Gastroesophageal sphincter (tissue), 4 donors: ENCODE measurements around the gene TPX2. TPM values are rescaled to one million over a fixed set of nuclear protein-coding genes. Genes with fewer than 3 reads are reported as not detected.
A peak's percentile ranks its signal among the peaks of the same experiment; 100 is the strongest.

Experiments used
- ATAC-seq: fragments of 150-250 bp; one replicate; pipeline ENCODE4 v1.9.1; 2016; ENCODE audit warnings: mild to moderate bottlenecking, moderate library complexity
- H3K27ac ChIP-seq, 4 donors: fragments of 200-600 bp; sonication (generic) in 3 of 4; 1 replicate in 3 of 4; 2 replicates in 1 of 4; pipeline ENCODE4 v1.5.1; 2016 to 2019
- H3K27me3 ChIP-seq: fragments of 200-600 bp; sonication (generic); one replicate; pipeline ENCODE4 v1.5.1; 2019
- H3K36me3 ChIP-seq, 2 donors: fragments of 200-600 bp; sonication (generic); one replicate each; pipeline ENCODE4 v1.5.1; 2019; ENCODE audit warnings: control low read depth in 1 of 2
- H3K4me1 ChIP-seq, 3 donors: fragments of 200-600 bp; sonication (generic); 1 replicate in 2 of 3; 2 replicates in 1 of 3; pipeline ENCODE4 v1.5.1; 2016 to 2019; ENCODE audit warnings: control low read depth in 2 of 3
- H3K4me3 ChIP-seq, 2 donors: fragments of 200-600 bp; sonication (generic); one replicate each; pipeline ENCODE4 v1.5.1; 2019; ENCODE audit warnings: mild to moderate bottlenecking in 1 of 2, moderate library complexity in 1 of 2
- H3K9me3 ChIP-seq, 3 donors: fragments of 200-600 bp; sonication (generic); one replicate each; pipeline ENCODE4 v1.5.1; 2017 to 2019; ENCODE audit warnings: control low read depth in 2 of 3
- EP300 ChIP-seq: sonication (generic); formaldehyde crosslinking; IDR thresholded peaks from one replicate; pipeline ENCODE4 v1.6.1; 2017; ENCODE audit warnings: antibody characterized with exemption, mild to moderate bottlenecking
- POLR2A ChIP-seq, 2 donors: fragments of 450-650 bp; IDR thresholded peaks; one replicate each; pipeline ENCODE4 v1.6.1; 2017; ENCODE audit warnings: antibody characterized with exemption in 2 of 2, mild to moderate bottlenecking in 2 of 2, moderate library complexity in 1 of 2
- POLR2AphosphoS5 ChIP-seq: sonication (generic); formaldehyde crosslinking; IDR thresholded peaks from one replicate; pipeline ENCODE4 v1.6.1; 2017; ENCODE audit warnings: antibody characterized with exemption
- WGBS, 2 donors: methylation state at CpG; one replicate each; pipeline ENCODE4 v1.1.5; 2018; ENCODE audit warnings: low coverage in 1 of 2; 5-methylcytosine and 5-hydroxymethylcytosine counted together
- total RNA-seq, 4 donors: library from RNA; depleted of rRNA; stranded (reverse); fragments of >200 nt; gene quantifications; one replicate each; pipeline ENCODE4 v1.1.0, GENCODE V29; 2016
- TF ChIP-seq, protein P1 (sequence below), 4 experiments: fragments of 200-600 bp in 2 of 4; fragments of 450-650 bp in 2 of 4; sonication (generic) in 1 of 4; IDR thresholded peaks; one replicate each; pipeline ENCODE4 v1.5.1; 2017 to 2019; ENCODE audit warnings: antibody characterized with exemption in 4 of 4, mild to moderate bottlenecking in 2 of 4, moderate library complexity in 2 of 4

TPX2 gene
- total RNA-seq, 4 donors from 2014 or later: 0.13 to 1.4 (median 0.74) TPM

- peak; percentile 80 for ATAC-seq
- Histone ChIP-seq H3K36me3 (peaks cover 0 to 23% of the 10 kb centered on the region in 2 donors), H3K27ac (peak overlapping the region; percentile 93 to 100 (median 96)), H3K4me1 (peaks cover 36 to 98% (median 75%) of the 10 kb centered on the region in 3 donors), H3K9me3 (no peaks in the 10 kb centered on the region), H3K27me3 (no peaks in the 10 kb centered on the region), H3K4me3 (peak overlapping the region; percentile 31 to 38)
- TF ChIP-seq, protein P1, sequence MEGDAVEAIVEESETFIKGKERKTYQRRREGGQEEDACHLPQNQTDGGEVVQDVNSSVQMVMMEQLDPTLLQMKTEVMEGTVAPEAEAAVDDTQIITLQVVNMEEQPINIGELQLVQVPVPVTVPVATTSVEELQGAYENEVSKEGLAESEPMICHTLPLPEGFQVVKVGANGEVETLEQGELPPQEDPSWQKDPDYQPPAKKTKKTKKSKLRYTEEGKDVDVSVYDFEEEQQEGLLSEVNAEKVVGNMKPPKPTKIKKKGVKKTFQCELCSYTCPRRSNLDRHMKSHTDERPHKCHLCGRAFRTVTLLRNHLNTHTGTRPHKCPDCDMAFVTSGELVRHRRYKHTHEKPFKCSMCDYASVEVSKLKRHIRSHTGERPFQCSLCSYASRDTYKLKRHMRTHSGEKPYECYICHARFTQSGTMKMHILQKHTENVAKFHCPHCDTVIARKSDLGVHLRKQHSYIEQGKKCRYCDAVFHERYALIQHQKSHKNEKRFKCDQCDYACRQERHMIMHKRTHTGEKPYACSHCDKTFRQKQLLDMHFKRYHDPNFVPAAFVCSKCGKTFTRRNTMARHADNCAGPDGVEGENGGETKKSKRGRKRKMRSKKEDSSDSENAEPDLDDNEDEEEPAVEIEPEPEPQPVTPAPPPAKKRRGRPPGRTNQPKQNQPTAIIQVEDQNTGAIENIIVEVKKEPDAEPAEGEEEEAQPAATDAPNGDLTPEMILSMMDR (IDR thresholded peaks at IDR 0.05): peak in 1 of 4 experiments; percentile 9
- TF ChIP-seq POLR2AphosphoS5 (peak; percentile 63), EP300 (no peak)
- 28 to 29% methylated on average over 5 to 9 of the region's 9 CpGs for WGBS, 2 donors
These were observed 25.5 kb upstream of the TPX2 start for GRCh38 chr20:31713312-31714273.

GRCh38 chr20:31715766-31716165, 23.3 kb upstream of the TPX2 start:
- peak overlapping the region; percentile 31 to 99 (median 93) for H3K27ac ChIP-seq
- no peaks in the 10 kb centered on the region for H3K27me3 ChIP-seq
- 50 to 67% methylated on average over 3 of the region's 3 CpGs for WGBS, 2 donors
- no peak overlapping the region for H3K4me3 ChIP-seq
- peaks cover 28 to 100% (median 80%) of the 10 kb centered on the region in 3 donors for H3K4me1 ChIP-seq
- peaks cover 0 to 31% of the 10 kb centered on the region in 2 donors for H3K36me3 ChIP-seq
- TF ChIP-seq EP300 (no peak), POLR2A (IDR thresholded peaks at IDR 0.05) (no peak), POLR2AphosphoS5 (no peak)
- TF ChIP-seq, protein P1 (IDR thresholded peaks at IDR 0.05): no peak
- no peaks in the 10 kb centered on the region for H3K9me3 ChIP-seq
- no peak for ATAC-seq

DNA sequence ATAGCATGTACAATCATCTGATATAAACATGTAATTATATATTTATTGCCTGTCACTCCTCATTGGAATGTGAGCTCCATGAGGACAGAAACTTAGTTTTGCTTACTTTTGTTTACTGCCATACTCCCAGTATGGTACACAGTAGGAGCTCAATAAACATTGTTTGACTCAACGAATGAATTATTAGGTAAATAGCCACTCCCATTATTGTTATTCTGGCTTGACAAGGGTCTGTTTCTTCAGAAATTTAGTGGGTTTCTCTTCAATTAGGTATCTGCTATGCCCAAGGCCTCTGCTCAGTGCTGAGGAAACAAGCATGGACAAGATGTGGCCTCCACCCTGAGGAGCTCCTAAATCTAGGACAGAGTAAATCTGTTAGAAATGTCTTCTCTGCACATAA, 22.7 kb upstream of the TPX2 start:
- H3K36me3 ChIP-seq: peaks cover 0 to 31% of the 10 kb centered on the region in 2 donors
- no peak for TF ChIP-seq POLR2AphosphoS5
- TF ChIP-seq EP300: no peak
- no peak for TF ChIP-seq POLR2A (IDR thresholded peaks at IDR 0.05)
- WGBS, 2 donors: 89 to 90% methylated on average over 1 of the region's 1 CpG
- H3K27ac ChIP-seq: peak overlapping the region; percentile 48 to 99 (median 93)
- H3K27me3 ChIP-seq: no peaks in the 10 kb centered on the region
- peak overlapping the region in 1 of 2 donors; percentile 89 for H3K4me3 ChIP-seq
- ATAC-seq: no peak
- H3K4me1 ChIP-seq: peaks cover 23 to 100% (median 74%) of the 10 kb centered on the region in 3 donors
- no peaks in the 10 kb centered on the region for H3K9me3 ChIP-seq

- TF ChIP-seq, protein P1 (IDR thresholded peaks at IDR 0.05): no peak
- TF ChIP-seq EP300 (no peak), POLR2AphosphoS5 (no peak), POLR2A (IDR thresholded peaks at IDR 0.05) (no peak)
- WGBS, 2 donors: 57 to 81% methylated on average over 3 to 4 of the region's 5 CpGs
- Histone ChIP-seq H3K27ac (peak overlapping the region; percentile 48 to 99 (median 93)), H3K4me1 (peaks cover 18 to 100% (median 68%) of the 10 kb centered on the region in 3 donors), H3K36me3 (peaks cover 0 to 31% of the 10 kb centered on the region in 2 donors), H3K9me3 (no peaks in the 10 kb centered on the region), H3K4me3 (peak overlapping the region in 1 of 2 donors; percentile 89), H3K27me3 (no peaks in the 10 kb centered on the region)
- no peak for ATAC-seq
These were observed 22.1 kb upstream of the TPX2 start for GRCh38 chr20:31716818-31717477.
